Measurements from ENCODE around the gene C11orf42. TPM values are rescaled to one million over a fixed set of nuclear protein-coding genes. Genes with fewer than 3 reads are reported as not detected.

Gene C11orf42
- total and polyA plus RNA-seq, 4 donors: not detected

- no peaks in the 10 kb centered on the region for H3K36me3 ChIP-seq (ENCODE audit: control insufficient read depth in 4 of 4, insufficient read depth in 3 of 4, low read depth in 1 of 4, low read length in 3 of 4)
- DNase-seq (ENCODE audit: low spot score): no peak
- H3K9me3 ChIP-seq (ENCODE audit: control insufficient read depth in 4 of 4, low read length in 3 of 4): no peaks in the 10 kb centered on the region
- TF ChIP-seq SP1 (IDR thresholded peaks at IDR 0.05) (no peak), YY1 (IDR thresholded peaks at IDR 0.05) (no peak), TAF1 (conservative IDR thresholded peaks at IDR 0.05) (no peak), HNF4A (conservative IDR thresholded peaks at IDR 0.05) (no peak), MAX (IDR thresholded peaks at IDR 0.05) (no peak), FOXA2 (IDR thresholded peaks at IDR 0.05) (no peak), NR2F2 (IDR thresholded peaks at IDR 0.05) (no peak), FOXA1 (IDR thresholded peaks at IDR 0.05) (no peak), JUND (IDR thresholded peaks at IDR 0.05) (no peak), GABPA (IDR thresholded peaks at IDR 0.05 in 1 of 2, conservative IDR thresholded peaks at IDR 0.05 in 1 of 2) (no peak), RAD21 (IDR thresholded peaks at IDR 0.05) (no peak), RXRA (IDR thresholded peaks at IDR 0.05) (no peak), REST (IDR thresholded peaks at IDR 0.05) (no peak), ZBTB33 (IDR thresholded peaks at IDR 0.05) (no peak), CTCF (IDR thresholded peaks at IDR 0.05; ENCODE audit: low read depth, low read length, missing input control) (no peak)
- TF ChIP-seq, protein P1, sequence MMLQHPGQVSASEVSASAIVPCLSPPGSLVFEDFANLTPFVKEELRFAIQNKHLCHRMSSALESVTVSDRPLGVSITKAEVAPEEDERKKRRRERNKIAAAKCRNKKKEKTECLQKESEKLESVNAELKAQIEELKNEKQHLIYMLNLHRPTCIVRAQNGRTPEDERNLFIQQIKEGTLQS (IDR thresholded peaks at IDR 0.05): no peak
- WGBS: 78% methylated on average over 1 of the region's 1 CpG
- no peaks in the 10 kb centered on the region for H3K4me1 ChIP-seq (ENCODE audit: control insufficient read depth in 4 of 4, insufficient read depth in 4 of 4, low read length in 3 of 4)
- no peak overlapping the region for H3K27ac ChIP-seq (ENCODE audit: low read depth in 1 of 2, low read length in 2 of 2)
- H3K4me3 ChIP-seq (ENCODE audit: low read depth in 1 of 3, low read length in 3 of 3): no peak overlapping the region
- H3K9ac ChIP-seq (ENCODE audit: low read depth in 1 of 2, low read length in 2 of 2): no peak overlapping the region
- H3K27me3 ChIP-seq (ENCODE audit: control insufficient read depth in 4 of 4, insufficient read depth in 4 of 4, low read length in 3 of 4): no peaks in the 10 kb centered on the region
Observed at GRCh38 chr11:6240781-6241180, 35.4 kb downstream of the C11orf42 start.

DNA sequence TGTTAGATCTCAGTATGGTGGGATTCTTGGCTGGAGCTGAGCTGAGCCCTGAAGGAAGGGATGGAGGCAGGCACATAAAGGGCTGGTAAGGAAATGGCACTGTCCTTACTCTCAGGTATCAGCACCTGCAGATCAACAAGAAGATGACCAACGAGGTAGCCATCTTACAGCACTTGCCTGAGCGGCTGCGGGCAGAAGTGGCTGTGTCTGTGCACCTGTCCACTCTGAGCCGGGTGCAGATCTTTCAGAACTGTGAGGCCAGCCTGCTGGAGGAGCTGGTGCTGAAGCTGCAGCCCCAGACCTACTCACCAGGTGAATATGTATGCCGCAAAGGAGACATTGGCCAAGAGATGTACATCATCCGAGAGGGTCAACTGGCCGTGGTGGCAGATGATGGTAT, 36.0 kb downstream of the C11orf42 start:
- 94% methylated on average over 7 of the region's 7 CpGs for WGBS
- Histone ChIP-seq H3K9ac (ENCODE audit: low read depth in 1 of 2, low read length in 2 of 2) (no peak overlapping the region), H3K4me1 (ENCODE audit: control insufficient read depth in 4 of 4, insufficient read depth in 4 of 4, low read length in 3 of 4) (no peaks in the 10 kb centered on the region), H3K4me3 (ENCODE audit: low read depth in 1 of 3, low read length in 3 of 3) (no peak overlapping the region), H3K9me3 (ENCODE audit: control insufficient read depth in 4 of 4, low read length in 3 of 4) (no peaks in the 10 kb centered on the region), H3K36me3 (ENCODE audit: control insufficient read depth in 4 of 4, insufficient read depth in 3 of 4, low read depth in 1 of 4, low read length in 3 of 4) (no peaks in the 10 kb centered on the region), H3K27me3 (ENCODE audit: control insufficient read depth in 4 of 4, insufficient read depth in 4 of 4, low read length in 3 of 4) (no peaks in the 10 kb centered on the region), H3K27ac (ENCODE audit: low read depth in 1 of 2, low read length in 2 of 2) (no peak overlapping the region)
- DNase-seq (ENCODE audit: low spot score): no peak
- no peak for TF ChIP-seq RAD21 (IDR thresholded peaks at IDR 0.05)
- TF ChIP-seq REST (IDR thresholded peaks at IDR 0.05): no peak
- TF ChIP-seq SP1 (IDR thresholded peaks at IDR 0.05): no peak
- no peak for TF ChIP-seq CTCF (IDR thresholded peaks at IDR 0.05; ENCODE audit: low read depth, low read length, missing input control)
- TF ChIP-seq GABPA (IDR thresholded peaks at IDR 0.05 in 1 of 2, conservative IDR thresholded peaks at IDR 0.05 in 1 of 2): no peak
- no peak for TF ChIP-seq HNF4G (IDR thresholded peaks at IDR 0.05)
- TF ChIP-seq NR2F2 (IDR thresholded peaks at IDR 0.05): no peak
- TF ChIP-seq MAX (IDR thresholded peaks at IDR 0.05): no peak
- no peak for TF ChIP-seq RXRA (IDR thresholded peaks at IDR 0.05)
